ENCODE data around the gene IL33. TPM values are rescaled to one million over a fixed set of nuclear protein-coding genes. Genes with fewer than 3 reads are reported as not detected.

Gene IL33
- total RNA-seq, 1 experiment from 2014 or later = not detected

DNA sequence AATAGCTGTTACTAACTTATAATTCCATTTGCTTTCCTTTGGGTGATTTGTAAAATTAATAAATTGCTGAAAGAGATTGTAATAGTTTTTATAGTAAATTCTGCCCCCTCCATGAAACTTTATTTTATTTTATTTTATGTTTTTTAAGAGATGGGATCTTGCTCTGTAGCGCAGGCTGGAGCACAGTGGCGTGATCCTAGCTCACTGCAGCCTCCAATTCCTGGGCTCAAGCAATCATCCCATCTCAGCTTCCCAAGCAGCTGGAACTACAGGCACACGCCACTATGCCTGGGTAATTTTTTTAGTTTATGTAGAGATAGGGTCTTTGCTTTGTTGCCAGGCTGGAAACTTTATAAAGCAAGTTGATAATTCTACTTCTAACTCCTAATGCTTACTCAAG, 395 bp downstream of the IL33 start:
- no peak for DNase-seq (ENCODE audit: low read depth)

DNA sequence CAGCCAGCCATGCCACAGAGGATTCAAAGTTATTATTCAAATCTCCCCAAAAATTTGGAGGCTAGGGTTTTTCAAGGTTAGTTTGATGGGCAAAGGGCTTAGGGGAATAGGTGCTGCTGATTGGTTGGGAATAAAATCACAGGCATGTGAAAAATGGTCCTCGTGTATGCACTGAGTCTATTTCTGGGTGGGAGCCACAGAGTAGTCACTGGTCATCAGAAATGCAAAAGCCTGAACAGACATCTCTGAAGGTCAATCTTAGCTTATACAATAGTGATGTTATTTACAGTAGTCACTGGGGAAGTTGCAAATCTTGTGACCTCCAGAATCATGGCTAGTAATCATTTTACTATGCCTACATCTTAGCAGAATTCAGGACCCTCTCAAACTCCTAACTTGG, 1.3 kb downstream of the IL33 start:
- no peak for DNase-seq (ENCODE audit: low read depth)

GRCh38 chr9:6218099-6218502, 2.5 kb downstream of the IL33 start:
- peak; percentile 23 for DNase-seq (ENCODE audit: low read depth)

DNA sequence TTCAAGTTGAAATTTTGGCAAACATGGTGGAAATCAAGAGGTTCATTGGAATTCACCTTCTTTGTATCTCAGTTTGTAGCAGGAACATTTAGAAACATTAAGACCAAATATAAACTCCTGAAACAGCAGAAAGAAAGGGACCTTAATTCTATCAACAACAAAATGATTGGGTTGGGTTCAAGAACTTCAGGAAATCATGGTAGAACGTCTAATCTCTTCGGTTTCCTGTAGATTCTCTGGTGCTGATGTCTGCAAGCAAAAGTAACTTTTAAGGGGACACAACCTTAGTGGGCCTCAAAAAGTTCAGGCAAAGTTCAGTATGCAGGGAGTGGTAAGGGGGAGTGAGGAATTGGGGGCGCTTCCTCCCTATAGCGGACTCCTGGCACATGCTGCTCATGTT, 3.4 kb downstream of the IL33 start:
- DNase-seq (ENCODE audit: low read depth) = no peak

GRCh38 chr9:6219981-6220380, 4.4 kb downstream of the IL33 start:
- DNase-seq (ENCODE audit: low read depth) = no peak

- no peak for DNase-seq (ENCODE audit: low read depth)
Measured at GRCh38 chr9:6224393-6225154, 9.0 kb downstream of the IL33 start.

- no peak for DNase-seq (ENCODE audit: low read depth)
Measured at GRCh38 chr9:6226696-6227095, 11.1 kb downstream of the IL33 start.

DNA sequence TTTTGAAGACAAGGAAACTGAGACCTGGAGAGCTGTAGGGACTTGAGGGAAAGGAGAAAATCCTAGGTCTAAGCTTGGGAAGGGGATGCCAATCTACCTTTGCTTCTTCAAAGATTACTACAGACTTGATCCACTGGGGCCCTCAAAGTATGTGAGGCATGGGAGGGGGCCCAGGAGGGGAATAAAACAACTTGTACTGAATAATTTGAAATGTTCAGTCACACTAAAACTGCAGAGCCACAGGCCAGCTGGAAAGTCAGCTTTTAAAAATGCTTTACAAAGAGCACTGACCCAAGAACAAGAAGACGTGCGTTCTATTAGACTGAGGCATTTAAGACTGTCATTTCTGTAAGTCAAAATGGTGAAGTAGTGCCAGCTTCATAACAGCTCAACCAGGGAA, 13.6 kb downstream of the IL33 start:
- no peak for DNase-seq (ENCODE audit: low read depth)

DNA sequence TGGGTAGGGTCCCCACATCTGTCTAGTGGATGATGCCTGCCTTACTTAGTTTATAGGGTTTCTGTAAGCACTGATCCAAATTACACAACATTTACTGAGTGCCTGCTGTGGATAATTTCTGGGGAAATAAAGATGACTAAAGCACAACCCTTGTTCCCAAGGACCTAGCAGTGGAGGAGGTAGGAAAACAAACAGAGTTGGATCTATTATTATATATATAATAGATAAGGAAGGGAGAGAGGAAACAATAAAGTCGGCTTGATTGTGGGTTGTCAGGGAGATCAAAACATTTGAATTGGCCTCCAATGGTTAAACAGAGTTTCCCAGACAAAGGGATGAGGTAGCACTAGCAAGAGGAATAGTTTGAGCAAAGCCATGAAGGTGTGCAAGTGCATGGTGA, 14.0 kb downstream of the IL33 start:
- DNase-seq (ENCODE audit: low read depth) = no peak

GRCh38 chr9:6230037-6230780, 14.6 kb downstream of the IL33 start:
- peak; percentile 86 for DNase-seq (ENCODE audit: low read depth)

GRCh38 chr9:6232336-6232945, 16.8 kb downstream of the IL33 start:
- no peak for DNase-seq (ENCODE audit: low read depth)

- no peak for DNase-seq (ENCODE audit: low read depth)
Measured at GRCh38 chr9:6234014-6234413, 18.4 kb downstream of the IL33 start.

DNA sequence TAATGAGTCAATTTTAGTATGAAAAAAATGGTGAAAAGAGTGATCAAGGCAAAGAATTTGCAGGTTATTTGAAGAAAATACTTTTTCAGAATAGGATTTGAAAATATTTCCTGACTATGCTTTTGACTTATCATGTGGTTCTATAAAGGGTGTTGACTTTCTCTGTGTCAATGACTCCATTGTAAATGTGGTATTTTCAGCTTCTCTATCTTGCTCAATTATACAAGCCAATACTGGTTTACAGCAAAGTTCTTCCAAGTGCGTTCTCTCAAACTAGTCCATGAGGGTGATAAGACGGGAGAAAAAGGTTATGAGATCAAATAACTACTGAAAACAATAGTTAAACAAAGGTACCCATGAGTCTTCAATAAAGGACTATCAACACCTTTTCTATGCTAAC, 21.7 kb downstream of the IL33 start:
- DNase-seq (ENCODE audit: low read depth) = no peak

- DNase-seq (ENCODE audit: low read depth) = no peak
Measured at GRCh38 chr9:6239048-6239461, 23.4 kb downstream of the IL33 start.

DNA sequence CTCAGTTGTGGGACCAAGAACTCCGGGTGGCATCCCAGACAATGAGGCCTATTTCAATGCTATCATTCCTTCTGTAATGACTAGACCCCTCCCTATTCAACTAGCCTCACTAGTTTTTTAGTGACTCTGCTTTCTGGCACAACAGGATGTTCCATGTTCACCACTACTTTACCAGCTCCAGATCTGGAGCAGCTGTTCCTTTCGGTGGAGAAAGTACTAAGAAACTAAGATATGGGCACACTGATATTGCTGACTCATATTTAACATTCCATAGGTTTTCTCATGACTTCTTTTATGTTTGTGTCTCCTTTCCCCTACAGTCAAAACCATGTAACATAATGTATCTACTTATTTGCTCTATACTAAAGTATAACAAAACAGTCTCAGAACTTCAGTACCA, 24.1 kb downstream of the IL33 start:
- no peak for DNase-seq (ENCODE audit: low read depth)

DNA sequence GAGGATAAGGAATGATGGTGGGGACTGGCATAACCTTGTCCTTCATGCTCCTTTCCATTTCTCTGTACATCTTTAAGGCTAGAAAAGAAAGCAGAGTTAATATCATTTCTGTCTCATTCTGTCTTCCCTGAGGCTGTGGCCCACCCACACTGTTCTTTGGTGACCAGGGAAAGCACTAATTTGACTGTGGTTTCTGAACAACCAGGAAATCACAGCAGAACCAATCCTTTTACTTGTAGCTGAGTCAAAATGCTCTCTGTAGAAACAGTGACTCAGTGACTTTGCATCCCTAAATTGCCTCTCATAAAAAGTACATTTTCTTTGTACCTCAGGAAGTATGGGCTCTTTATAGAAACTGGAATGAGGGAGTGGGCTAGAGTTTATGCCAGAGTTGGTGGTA, 28.1 kb downstream of the IL33 start:
- DNase-seq (ENCODE audit: low read depth) = peak; percentile 75

- DNase-seq (ENCODE audit: low read depth) = peak; percentile 62
Measured at GRCh38 chr9:6247266-6247665, 31.7 kb downstream of the IL33 start.

DNA sequence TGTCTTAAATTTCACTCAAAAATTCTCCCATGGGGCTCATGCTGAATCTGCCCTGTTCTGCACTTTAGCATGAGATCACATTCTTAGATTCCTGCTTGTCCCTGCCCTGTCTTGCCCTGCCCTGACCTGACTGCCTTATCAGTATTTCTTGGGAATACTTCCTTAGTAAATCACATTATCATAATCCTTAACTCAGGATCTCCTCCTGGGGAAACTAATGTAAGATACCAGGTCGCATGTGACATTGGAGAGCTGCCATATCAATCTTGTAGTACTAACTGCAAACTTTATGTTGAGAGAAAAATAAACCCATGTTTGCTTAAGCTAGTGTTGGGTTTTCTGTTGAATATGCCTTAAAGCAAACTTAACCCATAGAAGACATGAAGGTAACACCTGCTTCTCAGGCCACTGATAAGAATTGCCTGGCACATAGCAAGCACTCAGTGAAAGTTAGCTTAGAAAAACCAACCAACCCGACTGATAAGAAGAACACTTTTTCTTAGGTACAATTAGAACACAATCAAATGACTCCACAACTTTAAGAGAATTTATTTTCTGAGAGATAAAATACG, 53.3 kb downstream of the IL33 start:
- DNase-seq (ENCODE audit: low read depth) = no peak

DNA sequence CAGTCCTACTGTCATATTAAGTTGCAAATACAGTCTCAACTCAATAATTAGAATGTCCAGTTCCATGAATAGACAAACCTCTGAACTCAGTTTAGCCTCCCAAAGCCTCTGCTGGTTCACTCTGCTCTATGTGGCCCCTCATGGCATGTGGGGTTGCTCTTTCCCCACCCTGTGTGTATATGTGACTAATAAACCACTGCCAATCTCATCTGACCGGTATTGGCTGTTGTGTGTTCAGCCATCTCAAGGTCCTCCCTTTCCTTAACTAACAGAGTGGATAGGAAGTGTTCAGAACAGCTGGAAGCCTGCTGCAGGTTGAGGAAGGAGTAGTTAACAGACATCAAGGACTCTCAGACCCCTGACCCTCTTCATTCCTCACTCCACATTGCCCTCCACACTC, 55.3 kb downstream of the IL33 start:
- no peak for DNase-seq (ENCODE audit: low read depth)

DNA sequence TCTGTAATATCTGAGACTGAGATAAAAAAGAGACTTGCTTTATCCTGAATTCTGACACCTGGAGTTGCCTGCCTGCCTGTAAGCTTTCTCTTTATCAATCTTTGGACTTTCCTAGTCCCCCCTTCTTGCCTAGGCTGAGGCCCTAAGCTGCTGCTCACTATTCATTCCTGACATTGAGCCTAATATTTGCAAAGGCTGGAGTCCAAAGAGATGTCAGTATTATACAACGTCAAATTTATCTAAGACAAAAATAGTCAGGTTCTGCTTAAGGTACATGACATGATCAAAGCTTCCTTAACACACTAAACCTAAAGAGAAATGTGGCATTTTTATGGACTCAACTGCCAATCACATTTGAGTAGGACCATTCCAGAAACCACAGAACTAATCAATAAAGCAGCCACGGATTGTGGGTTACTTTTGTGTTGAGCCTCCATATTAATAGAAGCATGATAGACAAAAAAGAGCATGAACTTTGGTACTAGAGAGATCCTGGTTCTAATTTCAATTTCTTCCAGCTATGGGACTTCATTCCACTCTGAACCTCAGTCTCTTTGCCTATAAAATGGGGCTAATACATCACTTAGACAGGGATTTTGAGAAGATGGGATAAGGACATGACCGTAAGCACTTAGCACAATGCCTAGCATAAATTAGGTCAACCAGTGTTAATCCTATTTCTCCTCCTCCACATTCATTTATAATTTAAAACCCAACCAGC, 56.1 kb downstream of the IL33 start:
- DNase-seq (ENCODE audit: low read depth) = no peak

DNA sequence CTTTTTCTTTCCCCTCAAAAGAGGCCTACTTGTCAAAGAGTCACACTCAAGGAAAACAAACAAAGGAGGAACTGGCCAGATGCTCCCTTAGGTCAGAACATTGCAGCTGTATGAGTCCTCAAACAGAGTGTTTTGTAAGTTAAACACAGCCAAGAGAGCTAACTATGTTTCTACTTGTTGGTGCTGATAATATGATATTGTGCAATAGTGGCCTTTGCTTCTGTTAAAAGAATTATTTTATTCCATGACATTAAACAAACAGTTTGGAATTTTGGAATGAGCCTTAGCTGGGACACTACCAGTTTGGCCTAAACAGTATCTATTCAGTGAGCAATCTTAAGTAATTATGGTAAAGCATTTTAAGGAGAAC, 56.6 kb downstream of the IL33 start:
- no peak for DNase-seq (ENCODE audit: low read depth)

GRCh38 chr9:6277417-6277816, 61.8 kb downstream of the IL33 start:
- no peak for DNase-seq (ENCODE audit: low read depth)
